HG03045 (cell line): ENCODE results near the gene EXD1.
A peak's percentile ranks its signal among the peaks of the same experiment; 100 is the strongest.

Source experiments
- ATAC-seq: cut with Tn5 transposase; IDR thresholded peaks from one replicate; pipeline ENCODE4 v1.9.1; 2021; ENCODE audit warnings: mild to moderate bottlenecking, moderate library complexity; ENCODE audit not compliant: unreplicated experiment

Gene EXD1

GRCh38 chr15:41233367-41233771, 2.8 kb upstream of the EXD1 start:
- ATAC-seq, result no peak

- ATAC-seq, result peak; percentile 38
Measured at GRCh38 chr15:41231422-41232226, 1.1 kb upstream of the EXD1 start.

- no peak for ATAC-seq
Measured at GRCh38 chr15:41230345-41230649, 260 bp downstream of the EXD1 start.

GRCh38 chr15:41219381-41219780, 11.2 kb downstream of the EXD1 start:
- ATAC-seq, result no peak

GRCh38 chr15:41218851-41219250, 11.7 kb downstream of the EXD1 start:
- ATAC-seq, result no peak

GRCh38 chr15:41215708-41216107, 14.8 kb downstream of the EXD1 start:
- no peak for ATAC-seq

- no peak for ATAC-seq
Measured at GRCh38 chr15:41207687-41208448, 22.7 kb downstream of the EXD1 start.

GRCh38 chr15:41205315-41205714, 25.2 kb downstream of the EXD1 start:
- ATAC-seq, result no peak

GRCh38 chr15:41203395-41203794, 27.2 kb downstream of the EXD1 start:
- no peak for ATAC-seq

- no peak for ATAC-seq
Measured at GRCh38 chr15:41199470-41199869, 31.1 kb downstream of the EXD1 start.

GRCh38 chr15:41194444-41194843, 36.1 kb downstream of the EXD1 start:
- ATAC-seq, result no peak

- no peak for ATAC-seq
Measured at GRCh38 chr15:41183581-41183980, 47.0 kb downstream of the EXD1 start.

- ATAC-seq, result no peak
Measured at GRCh38 chr15:41182266-41182665, 48.3 kb downstream of the EXD1 start.

- no peak for ATAC-seq
Measured at GRCh38 chr15:41180206-41180789, 50.3 kb downstream of the EXD1 start.

GRCh38 chr15:41169781-41170180, 60.8 kb downstream of the EXD1 start:
- no peak for ATAC-seq

GRCh38 chr15:41169086-41169485, 61.5 kb downstream of the EXD1 start:
- ATAC-seq, result no peak

- ATAC-seq, result no peak
Measured at GRCh38 chr15:41161736-41162135, 68.8 kb downstream of the EXD1 start.

GRCh38 chr15:41161336-41161735, 69.2 kb downstream of the EXD1 start:
- ATAC-seq, result no peak

- ATAC-seq, result no peak
Measured at GRCh38 chr15:41160639-41161315, 69.8 kb downstream of the EXD1 start.

- no peak for ATAC-seq
Measured at GRCh38 chr15:41154412-41154811, 76.1 kb downstream of the EXD1 start.

- no peak for ATAC-seq
Measured at GRCh38 chr15:41153733-41154132, 76.8 kb downstream of the EXD1 start.
